HG03571 (cell line): ENCODE measurements around the gene GMPR.
A peak's percentile ranks its signal among the peaks of the same experiment; 100 is the strongest.
"Not testable (repeated sequence)": the region's sequence is repeated elsewhere in the genome, so short reads cannot be mapped to it uniquely, and the experiment has no call there.

Source experiments
- ATAC-seq: cut with Tn5 transposase; IDR thresholded peaks from one replicate; pipeline ENCODE4 v1.9.1; 2021; ENCODE audit not compliant: unreplicated experiment

The GMPR gene

GRCh38 chr6:16225062-16225731 lies 13.2 kb upstream of the GMPR start:
- ATAC-seq: not testable (repeated sequence)

DNA sequence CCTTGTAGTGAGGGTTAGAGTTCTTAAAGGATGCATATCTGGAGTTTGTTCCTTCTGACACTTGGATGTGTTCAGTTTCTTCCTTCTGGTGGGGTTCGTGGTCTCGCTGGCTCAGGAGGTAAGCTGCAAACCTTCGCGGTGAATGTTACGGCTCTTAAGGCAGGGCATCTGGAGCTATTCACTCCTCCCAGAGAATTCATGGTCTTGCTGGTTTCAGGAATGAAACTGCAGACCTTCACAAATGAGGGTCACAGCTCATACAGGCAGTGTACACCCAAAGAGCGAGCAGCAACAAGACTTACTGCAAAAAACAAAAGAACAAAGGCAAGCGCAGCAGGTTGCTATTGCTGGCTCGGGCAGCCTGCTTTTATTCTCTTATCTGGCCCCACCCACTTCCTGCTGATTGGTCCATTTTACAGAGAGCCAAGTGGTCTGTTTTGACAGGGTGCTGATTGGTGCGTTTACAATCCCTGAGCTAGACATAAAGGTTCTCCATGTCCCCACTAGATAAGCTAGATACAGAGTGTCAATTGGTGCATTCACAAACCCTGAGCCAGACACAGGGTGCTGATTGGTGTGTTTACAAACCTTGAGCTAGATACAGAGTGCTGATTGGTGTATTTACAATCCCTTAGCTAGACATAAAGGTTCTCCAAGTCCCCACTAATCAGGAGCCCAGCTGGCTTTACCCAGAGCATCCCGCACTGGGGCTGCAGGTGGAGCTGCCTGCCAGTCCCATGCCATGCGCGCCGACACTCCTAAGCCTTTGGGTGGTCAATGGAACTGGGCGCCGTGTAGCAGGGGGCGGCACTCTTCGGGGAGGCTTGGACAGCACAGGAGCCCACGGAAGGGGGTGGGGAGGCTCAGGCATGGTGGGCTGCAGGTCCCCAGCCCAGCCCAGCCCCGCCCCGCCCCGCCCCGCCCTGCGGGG lies 12.0 kb upstream of the GMPR start:
- ATAC-seq: not testable (repeated sequence)

GRCh38 chr6:16227048-16227562 lies 11.3 kb upstream of the GMPR start:
- no peak for ATAC-seq

DNA sequence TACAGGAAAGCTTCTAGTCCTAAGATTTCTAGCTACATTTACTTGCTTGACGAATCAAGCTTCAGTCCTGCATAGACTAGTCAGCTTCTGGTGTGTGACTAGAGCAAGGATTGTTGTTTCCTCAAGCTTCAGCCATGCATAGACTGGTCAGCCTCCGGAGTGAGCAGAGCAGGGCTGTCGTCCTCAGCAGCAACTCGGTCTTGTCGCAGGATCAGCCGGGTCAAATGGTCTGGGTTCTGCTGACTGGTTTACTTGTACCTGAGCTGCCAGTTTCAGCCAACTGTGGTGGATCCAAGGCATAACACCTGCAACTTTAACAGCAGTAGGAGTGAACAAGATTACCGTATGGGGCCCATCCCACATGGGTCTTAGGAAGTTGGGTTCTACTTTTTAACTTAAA lies 10.8 kb upstream of the GMPR start:
- ATAC-seq: no peak

GRCh38 chr6:16228043-16228442 lies 10.3 kb upstream of the GMPR start:
- no peak for ATAC-seq

DNA sequence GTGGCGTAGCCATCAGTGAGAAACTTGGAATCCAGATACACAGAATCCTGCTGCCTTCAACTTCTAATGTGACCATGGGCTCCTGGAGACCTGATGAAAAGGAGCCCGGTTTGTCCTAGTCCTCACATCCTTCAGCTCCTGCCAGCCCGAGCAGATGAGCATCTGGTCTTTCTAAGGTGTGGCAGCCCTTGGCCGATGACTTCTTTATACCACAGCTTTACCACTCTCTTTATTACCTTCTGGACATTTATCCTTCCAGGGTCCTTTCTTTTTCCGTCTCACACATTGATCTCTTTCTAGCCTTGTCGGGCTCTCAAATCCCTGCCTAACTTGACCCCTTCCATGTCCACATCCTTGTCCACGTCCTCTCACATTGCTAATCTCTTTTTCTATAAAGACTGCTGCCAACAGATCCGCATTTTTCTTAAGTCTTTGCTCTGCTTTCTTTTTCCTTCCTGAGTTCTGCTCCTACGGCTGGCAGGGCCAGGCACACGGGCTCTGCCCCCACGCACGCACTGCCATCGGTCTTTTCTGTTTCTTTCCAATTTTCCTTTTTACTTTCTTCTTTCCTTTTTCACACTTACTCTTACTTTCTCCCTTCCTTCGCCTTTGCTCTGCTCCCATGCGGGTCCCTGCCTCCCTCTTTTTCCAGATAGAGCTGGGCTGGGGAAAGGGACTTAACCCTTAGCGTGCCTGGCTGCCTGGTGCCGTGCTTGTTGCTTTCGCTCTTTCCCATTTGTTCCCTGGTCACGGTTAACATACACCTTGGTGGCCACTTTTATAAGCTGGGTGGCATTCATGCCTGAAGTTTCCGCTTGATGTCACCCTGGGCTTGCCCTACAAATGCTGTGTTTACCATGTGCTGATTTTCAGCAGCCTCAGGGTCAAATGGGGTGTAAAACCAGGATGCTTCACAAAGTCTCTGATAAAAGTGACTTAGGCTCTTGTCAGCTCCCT lies 9.4 kb upstream of the GMPR start:
- ATAC-seq: no peak

DNA sequence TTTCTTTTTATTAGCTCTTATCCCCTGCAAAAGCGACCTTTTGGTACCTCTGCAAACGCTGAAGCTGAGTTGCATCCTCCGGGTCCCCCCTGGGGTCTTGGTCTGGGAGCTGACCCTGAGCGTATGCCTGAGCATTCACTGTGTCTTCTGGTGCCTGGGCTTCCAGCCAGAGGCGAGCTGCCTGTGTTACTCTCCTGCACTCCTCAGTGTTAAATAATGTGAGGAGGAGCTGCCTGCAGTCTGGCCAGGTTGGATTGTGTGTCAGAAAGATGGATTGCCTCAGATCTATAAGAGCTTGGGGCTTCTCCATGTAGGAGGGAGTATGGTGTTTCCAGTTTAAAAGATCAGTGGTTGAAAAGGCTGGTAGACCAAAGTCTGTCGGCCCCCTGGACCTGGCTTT lies 8.7 kb upstream of the GMPR start:
- no peak for ATAC-seq

GRCh38 chr6:16230953-16231352 lies 7.4 kb upstream of the GMPR start:
- ATAC-seq: no peak

DNA sequence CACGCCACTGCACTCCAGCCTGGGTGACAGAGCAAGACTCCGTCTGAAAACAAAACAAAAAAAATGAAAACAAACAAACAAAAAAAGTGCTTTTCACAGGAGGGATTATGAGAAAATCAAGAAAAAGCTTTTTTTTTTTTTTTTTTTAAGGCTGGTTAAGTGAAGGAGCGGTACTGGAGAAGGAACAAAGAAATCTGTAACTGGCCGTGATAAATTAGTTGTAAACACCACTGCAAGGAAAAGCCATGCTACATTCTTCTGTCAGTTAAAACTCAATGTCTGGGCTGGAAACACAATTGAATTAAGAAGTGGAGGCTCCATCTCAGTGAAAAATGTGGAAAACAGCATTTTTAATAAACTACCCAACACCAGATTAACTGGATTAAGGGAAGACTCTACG lies 6.3 kb upstream of the GMPR start:
- ATAC-seq: no peak

GRCh38 chr6:16236009-16236501 lies 2.3 kb upstream of the GMPR start:
- ATAC-seq: no peak

- ATAC-seq: peak; percentile 63
These were observed 1.7 kb upstream of the GMPR start for GRCh38 chr6:16236631-16237199.

GRCh38 chr6:16237242-16237641 lies 1.1 kb upstream of the GMPR start:
- ATAC-seq: no peak

GRCh38 chr6:16238963-16239797 lies 793 bp downstream of the GMPR start:
- peak; percentile 8 for ATAC-seq

GRCh38 chr6:16239798-16240123 lies 1.4 kb downstream of the GMPR start:
- ATAC-seq: no peak

GRCh38 chr6:16240589-16241320 lies 2.4 kb downstream of the GMPR start:
- no peak for ATAC-seq

- no peak for ATAC-seq
These were observed 2.9 kb downstream of the GMPR start for GRCh38 chr6:16241321-16241689.

DNA sequence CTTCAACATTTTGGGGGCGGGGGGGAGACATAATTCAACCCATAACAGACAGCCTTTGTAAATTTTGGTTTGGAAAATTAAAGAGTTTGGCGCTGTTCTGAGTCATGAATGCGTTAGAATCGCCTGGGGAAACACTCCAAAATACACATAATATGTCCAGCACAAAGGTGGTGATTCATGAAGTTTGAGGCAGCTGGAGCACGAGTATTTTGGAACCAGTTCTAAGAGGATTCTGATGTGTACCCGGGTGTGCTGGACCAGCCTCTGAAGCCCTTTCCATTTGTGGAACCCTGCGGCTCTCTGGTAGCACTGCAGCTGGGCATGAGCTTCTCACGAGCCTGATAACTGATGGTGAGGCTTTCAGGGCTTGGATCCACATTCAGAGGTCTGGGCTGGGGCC lies 4.7 kb downstream of the GMPR start:
- ATAC-seq: no peak

- no peak for ATAC-seq
These were observed 5.3 kb downstream of the GMPR start for GRCh38 chr6:16243664-16244063.

DNA sequence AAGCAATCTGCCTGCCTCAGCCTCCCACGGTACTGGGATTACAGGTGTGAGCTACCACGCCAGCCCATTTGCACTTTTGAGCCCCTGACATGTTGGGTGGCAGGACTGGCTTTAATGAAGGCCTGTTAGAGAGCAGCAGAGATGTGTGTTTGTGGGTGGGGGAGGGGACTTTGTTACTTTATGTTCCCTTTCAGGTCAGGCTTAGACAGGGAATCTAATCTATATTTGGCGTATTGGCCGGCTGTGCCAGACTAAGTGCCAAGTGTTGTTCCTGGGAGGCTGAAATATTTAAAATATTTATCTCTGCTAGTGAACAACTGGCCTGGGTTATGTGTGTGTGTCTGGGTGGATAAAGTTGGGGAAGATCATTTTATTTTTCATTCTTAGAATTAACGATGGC lies 6.1 kb downstream of the GMPR start:
- ATAC-seq: no peak
